ENCODE measurements around the gene PLA2G1B.

The PLA2G1B gene

GRCh38 chr12:120358412-120359100 lies 31.0 kb upstream of the PLA2G1B start:
- Histone ChIP-seq H3K27ac (ENCODE audit: low read length) (no peak overlapping the region), H3K4me2 (ENCODE audit: low read depth, low read length) (no peak overlapping the region)
- DNase-seq = no peak

GRCh38 chr12:120357104-120357503 lies 29.5 kb upstream of the PLA2G1B start:
- DNase-seq = no peak
- no peak overlapping the region for H3K27ac ChIP-seq (ENCODE audit: low read length)
- H3K9me3 ChIP-seq (replicated peaks; ENCODE audit: insufficient read depth, low read length) = no peaks in the 10 kb centered on the region
- no peak overlapping the region for H3K9ac ChIP-seq (ENCODE audit: low read length)
- no peaks in the 10 kb centered on the region for H3K79me2 ChIP-seq (ENCODE audit: low read length)
- no peak overlapping the region for H2AFZ ChIP-seq (ENCODE audit: low read length)
- no peaks in the 10 kb centered on the region for H3K27me3 ChIP-seq (replicated peaks; ENCODE audit: insufficient read depth, low read length)
- no peaks in the 10 kb centered on the region for H3K36me3 ChIP-seq (replicated peaks; ENCODE audit: insufficient read depth, low read length)
- no peaks in the 10 kb centered on the region for H3K4me1 ChIP-seq (ENCODE audit: low read length)
- H3F3A ChIP-seq (ENCODE audit: insufficient read depth, low read length) = no peaks in the 10 kb centered on the region
- TF ChIP-seq CTCF (IDR thresholded peaks at IDR 0.05; ENCODE audit: low read length) (no peak), EZH2 (optimal IDR thresholded peaks at IDR 0.05; ENCODE audit: low read depth, low read length) (no peak), EZH2phosphoT487 (IDR thresholded peaks at IDR 0.05; ENCODE audit: low read length) (no peak)
- no peaks in the 10 kb centered on the region for H4K20me1 ChIP-seq (ENCODE audit: insufficient read depth, low read length)
- H3K9me2 ChIP-seq (replicated peaks; ENCODE audit: insufficient read depth, low read length) = no peaks in the 10 kb centered on the region
- no peak overlapping the region for H3K4me2 ChIP-seq (ENCODE audit: low read depth, low read length)
- no peak overlapping the region for H3K4me3 ChIP-seq (ENCODE audit: low read length)

More at GRCh38 chr12:120358412-120359100, 31.0 kb upstream of the PLA2G1B start:
- Histone ChIP-seq H3K4me1 (ENCODE audit: low read length) (no peaks in the 10 kb centered on the region), H3K9me3 (replicated peaks; ENCODE audit: insufficient read depth, low read length) (no peaks in the 10 kb centered on the region), H2AFZ (ENCODE audit: low read length) (no peak overlapping the region), H3F3A (ENCODE audit: insufficient read depth, low read length) (no peaks in the 10 kb centered on the region), H3K27me3 (replicated peaks; ENCODE audit: insufficient read depth, low read length) (peaks cover 5% of the 10 kb centered on the region), H4K20me1 (ENCODE audit: insufficient read depth, low read length) (no peaks in the 10 kb centered on the region), H3K36me3 (replicated peaks; ENCODE audit: insufficient read depth, low read length) (no peaks in the 10 kb centered on the region), H3K79me2 (ENCODE audit: low read length) (no peaks in the 10 kb centered on the region), H3K4me3 (ENCODE audit: low read length) (no peak overlapping the region), H3K9ac (ENCODE audit: low read length) (no peak overlapping the region), H3K9me2 (replicated peaks; ENCODE audit: insufficient read depth, low read length) (no peaks in the 10 kb centered on the region)
- TF ChIP-seq EZH2phosphoT487 (IDR thresholded peaks at IDR 0.05; ENCODE audit: low read length) = no peak
- TF ChIP-seq CTCF (IDR thresholded peaks at IDR 0.05; ENCODE audit: low read length) = no peak

- Histone ChIP-seq H3K4me3 (ENCODE audit: low read length) (no peak overlapping the region), H3K36me3 (replicated peaks; ENCODE audit: insufficient read depth, low read length) (no peaks in the 10 kb centered on the region), H3F3A (ENCODE audit: insufficient read depth, low read length) (no peaks in the 10 kb centered on the region), H3K4me2 (ENCODE audit: low read depth, low read length) (no peak overlapping the region), H3K27ac (ENCODE audit: low read length) (no peak overlapping the region), H3K9me2 (replicated peaks; ENCODE audit: insufficient read depth, low read length) (no peaks in the 10 kb centered on the region), H3K9ac (ENCODE audit: low read length) (no peak overlapping the region), H3K9me3 (replicated peaks; ENCODE audit: insufficient read depth, low read length) (no peaks in the 10 kb centered on the region), H3K79me2 (ENCODE audit: low read length) (no peaks in the 10 kb centered on the region), H3K27me3 (replicated peaks; ENCODE audit: insufficient read depth, low read length) (no peaks in the 10 kb centered on the region), H2AFZ (ENCODE audit: low read length) (no peak overlapping the region), H3K4me1 (ENCODE audit: low read length) (no peaks in the 10 kb centered on the region), H4K20me1 (ENCODE audit: insufficient read depth, low read length) (no peaks in the 10 kb centered on the region)
- peak; percentile 61 for TF ChIP-seq CTCF (IDR thresholded peaks at IDR 0.05; ENCODE audit: low read length)
- no peak for TF ChIP-seq EZH2phosphoT487 (IDR thresholded peaks at IDR 0.05; ENCODE audit: low read length)
- peak; percentile 21 for DNase-seq
Observed at GRCh38 chr12:120356567-120357030, 29.0 kb upstream of the PLA2G1B start.
